K562 (cell line): ENCODE data around the gene ACTRT2. TPM values are rescaled to one million over a fixed set of nuclear protein-coding genes. Genes with fewer than 3 reads are reported as not detected.

ENCODE experiments used
- ATAC-seq: fragments of 200-7000 bp; cut with Tn5 transposase; 3 replicates; pipeline ENCODE4 v1.9.1; 2020; ENCODE audit warnings: moderate library complexity
- BruUV-seq: library from RNA; stranded (reverse); fragments of 400-500 nt; replicated peaks from 2 replicates; lab custom pipeline; 2021; lab: Mats Ljungman, UMichigan
- CTCF ChIA-PET: fragments of 300-600 bp; formaldehyde crosslinking; extraction: SDS; loops from one replicate; lab custom pipeline; 2021; ENCODE audit warnings: low intra/inter-chr PET ratio; lab: Yijun Ruan, JAX
- POLR2A ChIA-PET: fragments of 300-600, 350-650 bp; sonication (Branson Sonifier 250); formaldehyde crosslinking; extraction: SDS; loops from one replicate; lab custom pipeline; 2021; ENCODE audit warnings: antibody characterized with exemption, inconsistent platforms; lab: Yijun Ruan, JAX
- DNase-seq, 4 experiments: peaks; one replicate each; pipeline versions ENCODE4 v3.0.0 to v3.0.0-alpha.2; 2011 to 2018; ENCODE audit warnings: low spot score in 3 of 4, mixed read lengths in 3 of 4; ENCODE audit errors: extremely low read depth in 1 of 4
- FAIRE-seq: peaks from 2 replicates; lab custom pipeline; 2011; peaks lifted over from hg19 to GRCh38; lab: Jason Lieb, UNC
- H2AFZ ChIP-seq: 2 replicates; pipeline ENCODE4 v1.6.0; 2011; ENCODE audit warnings: low read depth, low read length, control low read depth, inconsistent platforms
- H3K27ac ChIP-seq: fragments of 200-600 bp; 3 replicates; pipeline ENCODE4 v1.8.0; 2011; ENCODE audit warnings: low read depth, mild to moderate bottlenecking, control low read depth, inconsistent platforms, low read length, moderate library complexity, mixed read lengths; ENCODE audit errors: extremely low read depth
- H3K27me3 ChIP-seq, 2 experiments: fragments of 300-600 bp in 1 of 2; 2 replicates in 1 of 2; 3 replicates in 1 of 2; pipeline versions ENCODE4 v1.6.0 to v1.8.0; 2011; ENCODE audit warnings: inconsistent platforms in 2 of 2, low read length in 2 of 2, mild to moderate bottlenecking in 1 of 2, mixed read lengths in 1 of 2, moderate library complexity in 1 of 2; ENCODE audit not compliant: control insufficient read depth in 2 of 2, insufficient read depth in 2 of 2
- H3K36me3 ChIP-seq: fragments of 300-600 bp; 3 replicates; pipeline ENCODE4 v1.8.0; 2011; ENCODE audit warnings: mild to moderate bottlenecking, low read length, inconsistent platforms; ENCODE audit not compliant: control insufficient read depth, insufficient read depth
- H3K4me1 ChIP-seq, 2 experiments: fragments of 200-600 bp in 1 of 2; replicated peaks in 1 of 2; 2 replicates in 1 of 2; 3 replicates in 1 of 2; pipeline versions ENCODE4 v1.5.1 to v1.8.0; 2011; ENCODE audit warnings: inconsistent platforms in 2 of 2, low read length in 2 of 2, mild to moderate bottlenecking in 1 of 2, mixed read lengths in 1 of 2, moderate library complexity in 1 of 2; ENCODE audit not compliant: control insufficient read depth in 2 of 2, insufficient read depth in 2 of 2
- H3K4me2 ChIP-seq: 2 replicates; pipeline ENCODE4 v1.6.1; 2011; ENCODE audit warnings: low read length, control low read depth, inconsistent platforms, mixed read lengths; ENCODE audit not compliant: insufficient read depth
- H3K4me3 ChIP-seq: fragments of 200-600 bp; sonication (generic), shearing (Covaris generic); 2 replicates; pipeline ENCODE4 v1.5.1; 2016; ENCODE audit warnings: control low read depth, inconsistent platforms
- H3K79me2 ChIP-seq: fragments of 200-600 bp; 3 replicates; pipeline ENCODE4 v1.8.0; 2011; ENCODE audit warnings: low read length, inconsistent platforms; ENCODE audit not compliant: control insufficient read depth, insufficient read depth
- H3K9ac ChIP-seq, 2 experiments: 2 replicates each; pipeline versions ENCODE4 v1.6.0 to v1.6.1; 2011; ENCODE audit warnings: low read depth in 2 of 2, low read length in 2 of 2, control low read depth in 1 of 2, inconsistent platforms in 1 of 2, mild to moderate bottlenecking in 1 of 2, mixed read lengths in 1 of 2; ENCODE audit not compliant: insufficient read depth in 1 of 2
- H3K9me1 ChIP-seq: one replicate; pipeline ENCODE4 v1.6.0; 2011; ENCODE audit warnings: inconsistent platforms, mild to moderate bottlenecking, low read length, moderate library complexity; ENCODE audit not compliant: control insufficient read depth, insufficient read depth
- H3K9me3 ChIP-seq: replicated peaks from 2 replicates; pipeline ENCODE4 v1.5.1; 2011; ENCODE audit warnings: low read depth, low read length, inconsistent platforms; ENCODE audit not compliant: control insufficient read depth, insufficient read depth
- H4K20me1 ChIP-seq: replicated peaks from 2 replicates; pipeline ENCODE4 v1.6.1; 2011; ENCODE audit warnings: low read length, inconsistent platforms, mixed read lengths; ENCODE audit not compliant: control insufficient read depth, insufficient read depth
- ARID1B ChIP-seq: fragments of 450-650 bp; IDR thresholded peaks from 2 replicates; pipeline ENCODE4 v1.6.1; 2016; ENCODE audit warnings: antibody characterized with exemption, mild to moderate bottlenecking, inconsistent platforms
- EGR1 ChIP-seq: fragments of 450-650 bp; conservative IDR thresholded peaks from 2 replicates; pipeline ENCODE4 v1.6.1; 2017; ENCODE audit warnings: mild to moderate bottlenecking
- RBM25 ChIP-seq: fragments of 200-400 bp; formaldehyde crosslinking; IDR thresholded peaks from 2 replicates; pipeline ENCODE4 v1.6.1; 2018; ENCODE audit warnings: low read length, low read depth, moderate library complexity; ENCODE audit not compliant: severe bottlenecking
- TAL1 ChIP-seq: fragments of 450-650 bp; IDR thresholded peaks from 2 replicates; pipeline ENCODE4 v1.6.1; 2016; ENCODE audit warnings: mild to moderate bottlenecking
- WHSC1 ChIP-seq: IDR thresholded peaks from one replicate; pipeline ENCODE4 v1.6.1; 2012; ENCODE audit warnings: low read length, control low read depth, inconsistent platforms
- ZNF584 ChIP-seq: fragments of 200-800 bp; sonication (Bioruptor generic); IDR thresholded peaks from 2 replicates; pipeline ENCODE4 v1.6.1; 2016; ENCODE audit warnings: low read depth, mild to moderate bottlenecking, missing genetic modification characterization, missing compliant biosample characterization
- WGBS: fragments of 100-300 bp; shearing (Covaris generic); methylation state at CpG from one replicate; pipeline ENCODE4 v1.1.6; 2016; ENCODE audit warnings: low coverage, mixed read lengths; ENCODE audit not compliant: insufficient coverage; ENCODE audit errors: missing lambda C conversion rate; 5-methylcytosine and 5-hydroxymethylcytosine counted together
- in situ Hi-C: fragments of 300-500 bp; cut with MboI; formaldehyde crosslinking; loops from 4 replicates; pipeline ENCODE4 v1.15.0; 2018; ENCODE audit warnings: inconsistent platforms, mixed read lengths
- intact Hi-C: fragments of 100-400 bp; cut with micrococcal nuclease; formaldehyde crosslinking; loops from 2 replicates; pipeline ENCODE4 v1.14.2; 2022
- polyA plus RNA-seq, 8 experiments: library from polyadenylated mRNA; depleted of rRNA in 4 of 8; stranded (reverse) in 5 of 8; unstranded in 3 of 8; fragments of >200 nt; fragmentation: Nextera tagmentation in 2 of 8; fragmentation: Illumina TruSeq in 1 of 8; extraction: Ambion mirVana in 2 of 8; extraction: Trizol in 1 of 8; gene quantifications; 2 replicates each; pipeline versions ENCODE4 v1.2.1 to v1.2.3, GENCODE V29; 2011 to 2014; ENCODE audit warnings: inconsistent platforms in 1 of 8, missing spikeins in 1 of 8
- total RNA-seq, 7 experiments: library from RNA; depleted of rRNA in 6 of 7; stranded (reverse); fragments of >200 nt in 6 of 7; fragmentation: Illumina TruSeq in 2 of 7; extraction: Trizol in 2 of 7; gene quantifications; 2 replicates each; pipeline versions ENCODE4 v1.2.1 to v1.2.3, GENCODE V29; 2011 to 2021; ENCODE audit warnings: low replicate concordance in 1 of 7

The ACTRT2 gene
- total and polyA plus RNA-seq, 9 of the 15 experiments (the other 6 are each of a cell fraction or from before 2014, with no cell fraction given), result not detected

GRCh38 chr1:3062616-3063378, 41.5 kb downstream of the ACTRT2 start:
- Histone ChIP-seq H2AFZ (no peak overlapping the region), H3K27me3 (peaks cover 0 to 15% of the 10 kb centered on the region in 2 experiments; a peak in 2 of 5 replicates), H3K36me3 (no peaks in the 10 kb centered on the region), H3K4me3 (no peak overlapping the region), H3K9me3 (no peaks in the 10 kb centered on the region), H3K79me2 (no peaks in the 10 kb centered on the region), H3K9ac (no peak overlapping the region), H3K9me1 (no peaks in the 10 kb centered on the region), H3K4me1 (no peaks in the 10 kb centered on the region), H4K20me1 (no peaks in the 10 kb centered on the region), H3K4me2 (no peak overlapping the region), H3K27ac (no peak overlapping the region)
- no peak for ATAC-seq
- BruUV-seq, result no TSS peak
- TF ChIP-seq EGR1 (no peak), TAL1 (no peak), ARID1B (no peak), RBM25 (peak; percentile 16), WHSC1 (no peak), ZNF584 (CRISPR knock-in tag) (no peak)
- CTCF ChIA-PET, result no interaction called here
- WGBS, result 10% methylated on average over 33 of the region's 50 CpGs
- POLR2A ChIA-PET, result no interaction called here
- intact Hi-C loops (no loop called here), in situ Hi-C loops (no loop called here)
- FAIRE-seq, result no peak
- no peak for DNase-seq
